ENCODE measurements around the gene HADHB.
"Not testable (repeated sequence)": the region's sequence is repeated elsewhere in the genome, so short reads cannot be mapped to it uniquely, and the experiment has no call there.

Gene HADHB

GRCh38 chr2:26330114-26330549 is 85.4 kb downstream of the HADHB start:
- peak; percentile 83 for DNase-seq (ENCODE audit: low spot score)

DNA sequence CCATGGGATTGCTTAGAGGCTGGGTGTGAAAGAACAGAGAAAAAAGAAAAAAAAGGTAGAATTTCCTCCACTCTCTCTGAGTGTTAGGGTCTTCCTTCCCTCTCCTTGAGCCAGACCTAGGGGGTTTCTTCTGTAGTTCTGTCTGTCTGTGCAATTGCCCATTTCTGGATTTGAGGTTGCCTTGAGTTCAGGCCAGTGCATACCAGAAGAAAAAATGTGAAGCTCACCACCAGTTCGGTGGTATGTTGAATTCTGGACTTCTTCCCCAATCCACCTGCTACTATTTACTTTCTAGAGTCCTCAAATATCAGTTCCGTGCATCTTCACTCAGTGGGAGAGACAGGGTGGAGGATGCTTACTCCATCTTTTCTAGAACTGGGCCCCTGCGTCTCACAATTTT is 85.9 kb downstream of the HADHB start:
- no peak for DNase-seq (ENCODE audit: low spot score)

DNA sequence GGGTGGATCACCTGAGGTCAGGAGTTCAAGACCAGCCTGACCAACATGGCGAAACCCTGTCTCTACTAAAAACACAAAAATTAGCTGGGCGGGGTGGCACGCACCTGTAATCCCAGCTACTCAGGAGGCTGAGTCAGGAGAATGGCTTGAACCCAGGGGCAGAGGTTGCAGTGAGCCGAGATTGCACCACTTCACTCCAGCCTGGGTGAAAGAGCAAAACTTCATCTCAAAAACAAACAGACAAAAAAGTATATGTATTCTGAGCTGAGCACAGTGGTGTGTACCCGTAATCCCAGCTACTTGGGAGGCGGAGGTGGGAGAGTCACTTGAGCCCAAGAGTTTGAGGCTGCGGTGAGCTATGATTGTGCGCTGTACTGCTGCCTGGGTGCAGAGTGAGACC is 86.6 kb downstream of the HADHB start:
- DNase-seq (ENCODE audit: low spot score) = not testable (repeated sequence)

DNA sequence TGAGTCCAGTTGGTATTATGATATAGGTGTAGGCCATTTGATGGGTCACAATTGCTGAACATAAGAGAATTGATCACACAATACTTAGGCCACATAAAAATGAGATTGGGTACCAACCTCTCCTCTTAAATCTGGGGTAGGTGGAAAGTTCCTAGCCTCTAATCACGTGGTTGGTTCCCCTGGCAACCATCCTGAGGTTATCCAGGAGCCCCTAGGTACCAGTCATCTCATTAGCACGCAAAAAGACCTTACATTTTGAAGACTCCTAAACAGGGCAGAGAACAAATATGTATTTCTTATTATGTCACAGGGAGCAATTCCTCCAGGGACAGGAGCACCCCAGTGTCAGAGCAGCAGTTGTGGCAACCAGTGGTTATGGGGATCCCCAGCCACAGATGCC is 88.6 kb downstream of the HADHB start:
- DNase-seq (ENCODE audit: low spot score) = no peak

GRCh38 chr2:26335231-26335630 is 90.5 kb downstream of the HADHB start:
- no peak for DNase-seq (ENCODE audit: low spot score)

GRCh38 chr2:26336719-26337118 is 92.0 kb downstream of the HADHB start:
- no peak for DNase-seq (ENCODE audit: low spot score)

DNA sequence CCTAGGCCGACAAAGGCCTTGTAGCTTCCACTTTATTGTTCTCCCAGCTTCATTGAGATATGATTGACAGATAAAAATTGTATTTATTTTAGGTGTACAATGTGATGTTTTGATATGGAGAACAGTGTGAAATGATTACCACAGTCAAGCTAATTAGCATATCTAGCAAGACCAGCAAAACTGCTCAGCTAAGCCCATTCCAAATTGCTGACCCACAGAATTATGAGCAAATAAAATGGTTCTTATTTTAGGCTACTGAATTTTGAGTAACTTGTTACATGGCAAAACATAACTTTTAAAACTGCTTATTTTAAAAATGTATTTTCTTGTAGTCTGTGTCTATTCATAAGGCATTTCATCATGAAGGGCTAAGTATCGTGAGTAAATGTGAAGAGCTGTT is 92.6 kb downstream of the HADHB start:
- no peak for DNase-seq (ENCODE audit: low spot score)
